Epithelial cell of esophagus (primary cell): ENCODE measurements around the gene DSCAML1.

Experiments
- DNase-seq: peaks from one replicate; pipeline ENCODE4 v3.0.0; 2010; ENCODE audit warnings: low read depth
- H3K4me3 ChIP-seq: 2 replicates; pipeline ENCODE4 v1.5.1; 2011; ENCODE audit warnings: mild to moderate bottlenecking, low read length, control low read depth
- TF ChIP-seq, protein P1 (sequence below): IDR thresholded peaks from 2 replicates; pipeline ENCODE4 v1.5.1; 2011; ENCODE audit warnings: low read depth, mild to moderate bottlenecking, low read length, control low read depth, inconsistent platforms; ENCODE audit not compliant: insufficient read depth; ENCODE audit errors: missing control alignments

The DSCAML1 gene

DNA sequence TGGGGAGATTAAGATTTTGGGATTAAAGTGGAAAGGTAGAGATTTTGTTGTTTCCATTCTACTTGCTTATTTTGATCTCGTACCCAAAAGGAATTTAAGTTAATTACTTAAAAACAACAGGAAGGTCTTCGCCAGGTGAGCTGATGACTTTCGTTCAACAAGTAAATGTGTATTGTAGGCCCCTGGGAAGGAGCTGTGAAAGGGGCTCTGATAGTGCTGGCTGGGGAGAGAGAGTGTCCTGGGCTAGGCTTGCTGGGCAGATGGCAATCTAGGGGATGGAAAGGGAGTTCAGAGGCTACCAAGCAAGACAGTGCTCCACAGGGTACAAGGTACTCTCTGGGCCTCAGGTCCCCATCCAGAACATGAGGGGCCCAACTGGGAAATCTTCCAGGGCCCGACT is 279.9 kb downstream of the DSCAML1 start:
- no peak overlapping the region for H3K4me3 ChIP-seq
- TF ChIP-seq, protein P1, sequence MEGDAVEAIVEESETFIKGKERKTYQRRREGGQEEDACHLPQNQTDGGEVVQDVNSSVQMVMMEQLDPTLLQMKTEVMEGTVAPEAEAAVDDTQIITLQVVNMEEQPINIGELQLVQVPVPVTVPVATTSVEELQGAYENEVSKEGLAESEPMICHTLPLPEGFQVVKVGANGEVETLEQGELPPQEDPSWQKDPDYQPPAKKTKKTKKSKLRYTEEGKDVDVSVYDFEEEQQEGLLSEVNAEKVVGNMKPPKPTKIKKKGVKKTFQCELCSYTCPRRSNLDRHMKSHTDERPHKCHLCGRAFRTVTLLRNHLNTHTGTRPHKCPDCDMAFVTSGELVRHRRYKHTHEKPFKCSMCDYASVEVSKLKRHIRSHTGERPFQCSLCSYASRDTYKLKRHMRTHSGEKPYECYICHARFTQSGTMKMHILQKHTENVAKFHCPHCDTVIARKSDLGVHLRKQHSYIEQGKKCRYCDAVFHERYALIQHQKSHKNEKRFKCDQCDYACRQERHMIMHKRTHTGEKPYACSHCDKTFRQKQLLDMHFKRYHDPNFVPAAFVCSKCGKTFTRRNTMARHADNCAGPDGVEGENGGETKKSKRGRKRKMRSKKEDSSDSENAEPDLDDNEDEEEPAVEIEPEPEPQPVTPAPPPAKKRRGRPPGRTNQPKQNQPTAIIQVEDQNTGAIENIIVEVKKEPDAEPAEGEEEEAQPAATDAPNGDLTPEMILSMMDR: no peak

DNA sequence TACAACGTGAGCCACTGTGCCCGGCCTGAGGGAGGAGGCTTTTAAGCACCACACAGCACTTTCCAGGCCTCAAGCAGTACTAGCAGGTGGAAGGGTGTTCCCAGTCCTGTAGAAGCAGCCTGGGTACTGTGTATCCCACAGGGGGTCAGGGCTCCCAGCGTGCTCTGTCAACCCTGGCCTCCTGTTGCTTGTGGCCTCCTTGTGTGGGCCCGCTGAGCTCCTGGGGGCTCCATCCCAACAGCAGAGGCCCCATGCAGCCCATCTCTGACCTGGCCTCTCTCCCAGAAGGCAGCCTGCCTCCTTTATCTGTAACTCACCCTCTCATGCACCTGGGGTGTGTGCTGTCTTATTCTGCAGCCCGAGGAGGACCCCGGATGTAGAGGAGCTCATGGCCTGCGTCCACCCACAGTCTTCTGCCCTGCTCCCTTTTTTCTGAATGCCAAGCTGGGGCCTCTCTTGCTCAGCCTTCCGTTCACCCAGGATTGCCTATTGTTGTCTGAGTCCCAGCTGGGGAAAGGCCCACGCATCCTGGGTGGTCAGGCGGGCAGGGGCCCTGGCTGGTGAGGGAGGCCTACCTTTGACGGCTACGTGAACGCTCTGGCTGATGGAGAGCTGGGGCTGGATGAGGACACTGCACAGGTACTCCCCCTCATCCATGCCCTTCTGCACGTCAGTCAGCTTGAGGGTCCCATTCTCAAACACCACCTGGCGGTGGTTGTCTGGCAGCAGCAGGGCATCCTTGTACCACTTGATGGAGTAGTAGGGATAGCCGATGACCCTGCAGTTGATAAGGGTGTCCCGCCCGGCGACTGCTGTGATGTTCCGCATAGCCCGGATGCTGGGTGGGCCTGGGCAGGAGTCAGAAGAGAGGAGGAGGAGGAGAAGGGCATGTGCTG is 280.9 kb downstream of the DSCAML1 start:
- TF ChIP-seq, protein P1: no peak
- DNase-seq: no peak
- H3K4me3 ChIP-seq: no peak overlapping the region

More for the DNA sequence above, 279.9 kb downstream of the DSCAML1 start:
- no peak for DNase-seq

DNA sequence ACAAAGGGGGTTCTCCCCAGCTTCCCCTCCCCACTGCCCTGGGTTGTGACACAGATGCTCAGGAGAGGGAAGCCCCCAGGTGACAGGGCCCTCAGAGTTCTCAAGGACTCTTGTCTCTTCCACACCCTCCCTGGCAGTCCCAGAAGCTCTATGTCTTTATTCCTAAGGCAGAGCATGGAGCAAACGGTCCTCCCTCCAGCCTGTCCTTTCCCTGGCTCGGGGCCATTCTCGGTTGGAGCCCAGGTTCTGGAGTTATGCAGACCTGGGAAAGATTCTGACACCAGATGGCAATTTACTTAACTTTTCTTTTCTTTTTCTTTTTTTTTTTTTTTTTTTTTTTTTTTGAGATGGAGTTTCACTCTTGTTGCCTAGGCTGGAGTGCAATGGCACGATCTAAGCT is 282.8 kb downstream of the DSCAML1 start:
- no peak for DNase-seq
- H3K4me3 ChIP-seq: no peak overlapping the region
- TF ChIP-seq, protein P1: no peak

DNA sequence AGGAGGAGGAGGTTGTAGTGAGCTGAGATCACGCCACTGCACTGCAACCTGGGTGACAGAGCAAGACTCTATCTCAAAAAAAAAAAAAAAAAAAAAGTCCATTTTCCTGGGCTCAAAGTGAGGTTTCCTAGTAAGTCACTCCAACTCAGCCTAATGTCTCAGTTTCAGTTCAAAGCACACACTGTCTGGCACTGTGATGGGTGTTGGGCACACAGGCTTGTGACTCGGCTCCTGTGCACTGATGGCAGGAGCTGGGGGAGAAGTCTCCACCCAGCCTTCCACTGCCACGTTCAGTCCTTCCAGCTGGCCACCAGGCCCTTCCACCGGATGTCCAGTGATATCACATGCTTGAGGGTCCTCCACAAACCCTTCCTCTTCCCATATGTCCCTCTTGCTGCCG is 283.4 kb downstream of the DSCAML1 start:
- DNase-seq: no peak
- TF ChIP-seq, protein P1: no peak

DNA sequence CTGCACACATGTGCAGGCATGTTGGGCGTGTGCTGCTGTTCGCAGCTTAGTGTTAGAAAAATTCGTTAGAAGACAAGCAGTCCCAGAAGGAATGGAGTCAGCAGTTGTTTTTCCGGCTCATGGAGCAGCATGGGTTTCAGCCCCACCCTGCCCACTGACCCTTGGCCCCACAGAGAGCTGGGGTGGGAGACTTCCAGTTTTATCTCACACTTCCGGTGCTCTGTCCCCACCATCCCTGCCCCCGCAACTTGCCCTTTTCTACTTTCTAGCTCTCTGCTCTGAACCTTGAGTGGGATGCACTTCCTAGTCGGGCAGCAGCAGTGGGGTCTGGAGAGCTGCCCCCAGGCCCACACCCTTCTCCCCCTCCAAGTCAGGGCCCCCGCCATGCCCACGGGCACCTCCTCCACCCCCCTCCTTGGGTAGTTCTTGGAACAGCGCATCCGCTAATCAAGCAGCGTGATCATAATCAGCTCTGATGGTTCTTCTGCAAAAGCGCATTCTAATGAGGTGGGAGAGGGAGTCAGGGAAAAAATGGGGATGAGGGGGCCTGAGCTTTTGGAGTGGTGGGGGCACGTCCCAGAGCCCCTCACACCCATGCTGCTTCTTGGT is 285.0 kb downstream of the DSCAML1 start:
- no peak overlapping the region for H3K4me3 ChIP-seq
- no peak for DNase-seq
- TF ChIP-seq, protein P1: no peak

More for the DNA sequence above, 283.4 kb downstream of the DSCAML1 start:
- no peak overlapping the region for H3K4me3 ChIP-seq

DNA sequence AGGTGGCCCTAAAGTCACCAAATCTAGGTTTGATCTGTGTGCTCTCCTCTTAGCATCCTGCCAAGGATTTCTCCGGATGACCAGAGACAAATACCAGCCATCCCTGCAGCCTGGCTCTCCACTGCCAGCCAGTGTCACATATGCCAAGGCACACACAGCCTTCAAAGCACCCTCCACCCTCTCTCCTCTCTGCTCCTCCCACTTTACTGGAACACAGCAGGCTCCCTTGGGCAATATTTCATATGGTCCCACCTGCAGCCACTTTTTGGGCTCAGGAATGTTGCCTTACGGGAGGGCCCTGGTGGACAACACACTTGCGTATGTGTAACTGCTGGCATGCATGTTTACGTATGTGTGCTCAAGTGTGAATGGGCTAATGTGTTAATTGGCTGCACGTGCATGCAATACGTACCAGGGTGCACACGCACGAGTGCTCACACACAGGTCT is 285.5 kb downstream of the DSCAML1 start:
- H3K4me3 ChIP-seq: no peak overlapping the region
- TF ChIP-seq, protein P1: no peak
- no peak for DNase-seq
